Measurements from ENCODE around the gene NID2.

GRCh38 chr14:52112336-52113018 is 43.6 kb upstream of the NID2 start:
- TF ChIP-seq CTCF (IDR thresholded peaks at IDR 0.05) (no peak), POLR2A (IDR thresholded peaks at IDR 0.05) (no peak)

Measured in testis (tissue), 2 donors.